OCI-LY7 (cell line): ENCODE results near the gene SORCS1. TPM values are rescaled to one million over a fixed set of nuclear protein-coding genes. Genes with fewer than 3 reads are reported as not detected.

Experiments used
- BruUV-seq: library from RNA; stranded (reverse); fragments of 400-500 nt; replicated peaks from 2 replicates; lab custom pipeline; 2021; lab: Mats Ljungman, UMichigan
- CTCF ChIA-PET: fragments of 300-600 bp; sonication (Branson Sonifier 250); formaldehyde crosslinking; loops from one replicate; lab custom pipeline; 2022; ENCODE audit warnings: antibody characterized with exemption; ENCODE audit not compliant: unreplicated experiment; lab: Charles Lee
- POLR2A ChIA-PET: fragments of 300-600 bp; sonication (Branson Sonifier 250); formaldehyde crosslinking; loops from one replicate; lab custom pipeline; 2022; ENCODE audit warnings: antibody characterized with exemption; lab: Charles Lee
- DNase-seq: peaks from one replicate; pipeline ENCODE4 v3.0.0-alpha.2; 2015; ENCODE audit warnings: low spot score
- H2AFZ ChIP-seq: fragments of 200-600 bp; sonication (generic), shearing (Covaris generic); 2 replicates; pipeline ENCODE4 v1.6.1; 2014; ENCODE audit warnings: mild to moderate bottlenecking, antibody characterized with exemption, low read length, moderate library complexity
- H3K27ac ChIP-seq: fragments of 200-600 bp; sonication (generic); 2 replicates; pipeline ENCODE4 v1.5.1; 2014; ENCODE audit warnings: mixed run types, low read depth, mild to moderate bottlenecking, moderate library complexity, low read length, inconsistent platforms; ENCODE audit not compliant: poor library complexity, severe bottlenecking
- H3K36me3 ChIP-seq: fragments of 200-600 bp; sonication (generic); 2 replicates; pipeline ENCODE4 v1.6.1; 2014; ENCODE audit warnings: mild to moderate bottlenecking, antibody characterized with exemption, low read length, moderate library complexity, mixed read lengths; ENCODE audit not compliant: insufficient read depth
- H3K4me1 ChIP-seq: fragments of 200-600 bp; sonication (generic); 2 replicates; pipeline ENCODE4 v1.5.1; 2014; ENCODE audit warnings: mild to moderate bottlenecking, low read length; ENCODE audit not compliant: insufficient read depth, poor library complexity, severe bottlenecking
- H3K4me2 ChIP-seq: fragments of 200-600 bp; sonication (generic); 2 replicates; pipeline ENCODE4 v1.6.1; 2014; ENCODE audit warnings: mild to moderate bottlenecking, low read length
- H3K4me3 ChIP-seq: fragments of 200-600 bp; sonication (generic); 2 replicates; pipeline ENCODE4 v1.5.1; 2014; ENCODE audit warnings: mild to moderate bottlenecking, low read depth, low read length; ENCODE audit not compliant: poor library complexity, severe bottlenecking
- H3K79me2 ChIP-seq: fragments of 200-600 bp; sonication (generic); 2 replicates; pipeline ENCODE4 v1.6.1; 2016; ENCODE audit warnings: low read depth, mild to moderate bottlenecking, low read length, moderate library complexity, mixed read lengths; ENCODE audit not compliant: insufficient read depth
- H3K9me2 ChIP-seq: fragments of 200-600 bp; sonication (generic); 2 replicates; pipeline ENCODE4 v1.6.1; 2016; ENCODE audit warnings: mild to moderate bottlenecking, low read length, mixed read lengths; ENCODE audit not compliant: insufficient read depth
- H3K9me3 ChIP-seq: fragments of 200-600 bp; sonication (generic); 2 replicates; pipeline ENCODE4 v1.6.1; 2014; ENCODE audit warnings: mild to moderate bottlenecking, mixed run types, low read length, mixed read lengths
- H4K20me1 ChIP-seq: fragments of 200-600 bp; sonication (generic); 2 replicates; pipeline ENCODE4 v1.6.1; 2014; ENCODE audit warnings: mild to moderate bottlenecking, antibody characterized with exemption, low read length, moderate library complexity, mixed read lengths; ENCODE audit not compliant: insufficient read depth
- CTCF ChIP-seq: fragments of 200-600 bp; sonication (generic); conservative IDR thresholded peaks from 2 replicates; pipeline ENCODE4 v1.5.1; 2014; ENCODE audit warnings: mild to moderate bottlenecking, antibody characterized with exemption, low read length, moderate library complexity, mixed read lengths
- EZH2phosphoT487 ChIP-seq: fragments of 200-600 bp; sonication (generic); IDR thresholded peaks from 2 replicates; pipeline ENCODE4 v1.6.1; 2018; ENCODE audit warnings: low read depth, borderline replicate concordance, mild to moderate bottlenecking, mixed run types, antibody characterized with exemption, low read length, moderate library complexity, mixed read lengths
- intact Hi-C: fragments of 100-400 bp; cut with micrococcal nuclease; formaldehyde crosslinking; loops from one replicate; pipeline ENCODE4 v1.10.0; 2022; ENCODE audit not compliant: unreplicated experiment
- total RNA-seq, 2 experiments: library from RNA; depleted of rRNA in 1 of 2; stranded (reverse); fragments of >200 nt in 1 of 2; shearing (Covaris generic) in 1 of 2; gene quantifications; 2 replicates each; pipeline ENCODE4 v1.2.3, GENCODE V29; 2014 to 2022

Gene SORCS1
- total RNA-seq, 2 experiments from 2014 or later: not detected

GRCh38 chr10:106904209-106904608, 260.3 kb downstream of the SORCS1 start:
- Histone ChIP-seq H3K79me2 (no peaks in the 10 kb centered on the region), H3K4me2 (no peak overlapping the region), H3K4me3 (no peak overlapping the region), H3K4me1 (no peaks in the 10 kb centered on the region), H3K27ac (no peak overlapping the region), H3K9me3 (no peaks in the 10 kb centered on the region), H3K36me3 (no peaks in the 10 kb centered on the region), H2AFZ (no peak overlapping the region), H3K9me2 (no peaks in the 10 kb centered on the region), H4K20me1 (no peaks in the 10 kb centered on the region)
- TF ChIP-seq CTCF (no peak), EZH2phosphoT487 (no peak)
- ChIA-PET POLR2A (no interaction called here), CTCF (no interaction called here)
- BruUV-seq: no TSS peak
- intact Hi-C loops: no loop called here
- DNase-seq: no peak

GRCh38 chr10:106903180-106903579, 261.3 kb downstream of the SORCS1 start:
- Histone ChIP-seq H3K27ac (no peak overlapping the region), H3K79me2 (no peaks in the 10 kb centered on the region), H3K36me3 (no peaks in the 10 kb centered on the region), H3K4me1 (no peaks in the 10 kb centered on the region), H3K9me3 (no peaks in the 10 kb centered on the region), H4K20me1 (no peaks in the 10 kb centered on the region), H3K4me2 (no peak overlapping the region), H3K4me3 (no peak overlapping the region), H2AFZ (no peak overlapping the region), H3K9me2 (no peaks in the 10 kb centered on the region)
- TF ChIP-seq CTCF: no peak
- TF ChIP-seq EZH2phosphoT487: no peak
- no TSS peak for BruUV-seq
- POLR2A ChIA-PET: interaction anchor here (0.6 kb wide), 1 partner anchor 92 kb away, joined by 3 read pairs; no protein-coding TSS in a partner anchor
- DNase-seq: no peak
- CTCF ChIA-PET: no interaction called here
- intact Hi-C loops: no loop called here

GRCh38 chr10:106900016-106900652, 264.4 kb downstream of the SORCS1 start:
- no peaks in the 10 kb centered on the region for H3K9me2 ChIP-seq
- no peak overlapping the region for H2AFZ ChIP-seq
- no TSS peak for BruUV-seq
- no peak overlapping the region for H3K4me3 ChIP-seq
- no peaks in the 10 kb centered on the region for H4K20me1 ChIP-seq
- TF ChIP-seq EZH2phosphoT487 (no peak), CTCF (no peak)
- H3K79me2 ChIP-seq: no peaks in the 10 kb centered on the region
- no peaks in the 10 kb centered on the region for H3K36me3 ChIP-seq
- no peak overlapping the region for H3K27ac ChIP-seq
- no peaks in the 10 kb centered on the region for H3K9me3 ChIP-seq
- ChIA-PET CTCF (no interaction called here), POLR2A (interaction anchor here (0.6 kb wide), 1 partner anchor 44 kb away, joined by 4 read pairs; no protein-coding TSS in a partner anchor)
- H3K4me1 ChIP-seq: no peaks in the 10 kb centered on the region
- H3K4me2 ChIP-seq: no peak overlapping the region
- intact Hi-C loops: no loop called here
- no peak for DNase-seq
